ENCODE measurements around the gene SH3RF1. TPM values are rescaled to one million over a fixed set of nuclear protein-coding genes. Genes with fewer than 3 reads are reported as not detected.

The SH3RF1 gene
- total and polyA plus RNA-seq, 2 of the 8 experiments (the other 6 are each of a cell fraction or from before 2014, with no cell fraction given): 6.9 to 15.1 TPM

DNA sequence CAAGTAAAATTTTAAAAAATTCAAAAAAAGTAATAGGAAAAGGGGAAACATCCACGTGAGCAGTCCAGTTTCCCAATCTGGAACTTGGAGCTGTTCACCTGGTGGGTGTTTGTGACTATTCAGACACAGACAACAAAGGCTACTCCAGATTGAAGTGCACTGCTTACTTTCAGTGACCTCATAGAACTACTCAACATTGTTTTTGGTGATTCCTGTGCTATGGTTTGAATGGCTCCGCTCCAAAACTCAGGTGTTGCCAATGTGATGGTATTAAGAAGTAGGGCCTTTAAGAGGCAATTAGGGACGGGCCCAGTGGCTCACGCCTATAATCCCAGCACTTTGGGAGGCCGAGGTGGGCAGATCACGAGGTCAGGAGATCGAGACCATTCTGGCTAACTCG lies 22.1 kb downstream of the SH3RF1 start:
- no peaks in the 10 kb centered on the region; the same call in 1 of the 2 replicates for H3K79me1 ChIP-seq (ENCODE audit: low read depth, low read length)
- no peak overlapping the region for H2AK5ac ChIP-seq (ENCODE audit: low read depth, low read length)
- H2BK15ac ChIP-seq (ENCODE audit: low read length): no peak overlapping the region
- no peaks in the 10 kb centered on the region for H3K36me3 ChIP-seq (ENCODE audit: control insufficient read depth in 2 of 4, insufficient read depth in 4 of 4, low read length in 3 of 4)
- no peak overlapping the region for H3K27ac ChIP-seq (ENCODE audit: low read depth, low read length)
- H2BK20ac ChIP-seq (ENCODE audit: low read length): no peak overlapping the region
- H3K9me3 ChIP-seq (ENCODE audit: insufficient read depth in 2 of 2, low read depth in 1 of 2, low read length in 1 of 2): no peaks in the 10 kb centered on the region
- no peak overlapping the region for H3K4me3 ChIP-seq (ENCODE audit: extremely low read depth in 1 of 4, insufficient read depth in 2 of 4, low read depth in 3 of 4, low read length in 4 of 4)
- no peak overlapping the region for H3K4ac ChIP-seq (replicated peaks; ENCODE audit: insufficient read length, low read depth, low read length)
- H4K91ac ChIP-seq (replicated peaks; ENCODE audit: insufficient read length, low read length): no peak overlapping the region
- FAIRE-seq (no peak), DNase-seq (ENCODE audit: low read depth in 1 of 2, low spot score in 2 of 2) (no peak)
- no peak overlapping the region for H3K23ac ChIP-seq (ENCODE audit: insufficient read length)
- H3K4me1 ChIP-seq (replicated peaks in 1 of 4; ENCODE audit: control insufficient read depth in 3 of 4, insufficient read depth in 4 of 4, low read length in 3 of 4): peaks cover 4 to 25% (median 13%) of the 10 kb centered on the region in 4 experiments; a peak in 5 of 7 replicates
- no peak overlapping the region for H4K8ac ChIP-seq (ENCODE audit: extremely low read depth, insufficient read depth, low read length)
- H3K14ac ChIP-seq (ENCODE audit: insufficient read length): no peak overlapping the region
- no peak overlapping the region for H3K4me2 ChIP-seq (ENCODE audit: insufficient read depth in 1 of 2, low read depth in 2 of 2, low read length in 2 of 2)
- H3K27me3 ChIP-seq (replicated peaks in 1 of 4; ENCODE audit: control insufficient read depth in 3 of 4, extremely low read depth in 1 of 4, insufficient read depth in 3 of 4, low read length in 3 of 4): no peaks in the 10 kb centered on the region
- 92% methylated on average over 8 of the region's 8 CpGs; no CpG with 5 or more reads in 1 of the 2 experiments for WGBS, 2 experiments (ENCODE audit: extremely low coverage in 1 of 2, insufficient coverage in 1 of 2, insufficient read length in 1 of 2, insufficient replicate concordance in 2 of 2, low coverage in 1 of 2, low lambda C conversion rate in 2 of 2, missing lambda C conversion rate in 1 of 2)
- peaks cover 3 to 77% of the 10 kb centered on the region in 2 experiments; a peak in 2 of 4 replicates for H3K79me2 ChIP-seq (ENCODE audit: control insufficient read depth in 1 of 2, insufficient read depth in 2 of 2, low read length in 2 of 2)
- no peak for TF ChIP-seq HDAC2 (IDR thresholded peaks at IDR 0.05; ENCODE audit: borderline replicate concordance in 1 of 2, low read depth in 2 of 2, low read length in 2 of 2)
- TF ChIP-seq RAD21 (IDR thresholded peaks at IDR 0.05 in 1 of 2, conservative IDR thresholded peaks at IDR 0.05 in 1 of 2; ENCODE audit: low read depth in 2 of 2, low read length in 2 of 2): no peak
- TF ChIP-seq SP1 (IDR thresholded peaks at IDR 0.05; ENCODE audit: low read depth, low read length): no peak
- no peak for TF ChIP-seq FOSL1 (IDR thresholded peaks at IDR 0.05; ENCODE audit: insufficient read depth, low read depth, low read length)
- no peak for TF ChIP-seq NRF1 (IDR thresholded peaks at IDR 0.05; ENCODE audit: low read depth, low read length)
- TF ChIP-seq, protein P1, sequence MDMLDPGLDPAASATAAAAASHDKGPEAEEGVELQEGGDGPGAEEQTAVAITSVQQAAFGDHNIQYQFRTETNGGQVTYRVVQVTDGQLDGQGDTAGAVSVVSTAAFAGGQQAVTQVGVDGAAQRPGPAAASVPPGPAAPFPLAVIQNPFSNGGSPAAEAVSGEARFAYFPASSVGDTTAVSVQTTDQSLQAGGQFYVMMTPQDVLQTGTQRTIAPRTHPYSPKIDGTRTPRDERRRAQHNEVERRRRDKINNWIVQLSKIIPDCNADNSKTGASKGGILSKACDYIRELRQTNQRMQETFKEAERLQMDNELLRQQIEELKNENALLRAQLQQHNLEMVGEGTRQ (IDR thresholded peaks at IDR 0.05; ENCODE audit: low read length): no peak
- no peak for TF ChIP-seq CREB1 (IDR thresholded peaks at IDR 0.05)
- TF ChIP-seq CHD2 (IDR thresholded peaks at IDR 0.05; ENCODE audit: low read length): no peak
- TF ChIP-seq CTBP2 (IDR thresholded peaks at IDR 0.05; ENCODE audit: borderline replicate concordance, insufficient read depth, insufficient read length, low read length): no peak
- ChIA-PET CTCF (ENCODE audit: partially characterized antibody) (no interaction called here), POLR2A (ENCODE audit: partially characterized antibody) (no interaction called here)
- no peaks in the 10 kb centered on the region for H3K23me2 ChIP-seq (ENCODE audit: low read depth, low read length)
- no peak overlapping the region for H2AFZ ChIP-seq (ENCODE audit: low read length)
- no peaks in the 10 kb centered on the region for H4K20me1 ChIP-seq (replicated peaks in 1 of 2; ENCODE audit: control insufficient read depth in 1 of 2, insufficient read depth in 2 of 2, low read length in 2 of 2)
- no peak overlapping the region for H4K5ac ChIP-seq (ENCODE audit: insufficient read length, low read depth, low read length)
- H2BK5ac ChIP-seq (ENCODE audit: low read depth, low read length): no peak overlapping the region
- H3K18ac ChIP-seq (ENCODE audit: extremely low read depth, low read length): no peak overlapping the region
- no peak overlapping the region for H2BK120ac ChIP-seq (replicated peaks; ENCODE audit: low read depth, low read length)
- no peak overlapping the region for H2BK12ac ChIP-seq (ENCODE audit: low read depth, low read length)
- no peak overlapping the region for H3K56ac ChIP-seq (replicated peaks; ENCODE audit: insufficient read length, low read depth, low read length)
- no peak overlapping the region for H3K9ac ChIP-seq (replicated peaks in 1 of 4; ENCODE audit: extremely low read depth in 1 of 4, low read depth in 3 of 4, low read length in 3 of 4)
